SH-SY5Y (cell line): Measurements from ENCODE around the gene PACS1.

Experiments used
- GATA2 ChIP-seq: IDR thresholded peaks from 2 replicates; pipeline ENCODE4 v1.6.1; 2011; ENCODE audit warnings: mild to moderate bottlenecking, low read depth, low read length
- GATA3 ChIP-seq: IDR thresholded peaks from 2 replicates; pipeline ENCODE4 v1.6.1; 2011; ENCODE audit warnings: low read depth, mild to moderate bottlenecking, low read length, moderate library complexity

DNA sequence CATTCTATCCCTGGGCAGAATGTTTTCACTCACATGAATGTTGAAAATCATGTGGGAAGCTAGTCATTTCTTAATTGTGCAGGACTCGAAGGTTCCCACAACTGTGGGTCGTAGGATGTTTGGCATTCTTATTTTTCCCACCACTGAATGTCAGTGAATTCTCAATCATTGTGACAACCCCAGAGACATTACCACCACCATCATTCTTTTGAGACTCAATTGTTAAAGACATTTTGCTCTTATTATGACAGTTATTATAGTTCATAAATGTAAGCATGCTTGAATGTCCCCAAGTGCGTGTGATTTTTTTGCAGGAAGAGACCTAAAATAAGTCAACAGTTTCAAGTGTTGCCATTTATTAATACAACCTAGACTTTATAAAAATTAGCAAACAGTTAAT is 19.0 kb downstream of the PACS1 start:
- TF ChIP-seq GATA3 (no peak), GATA2 (no peak)
